Measurements from ENCODE around the gene ASXL2. TPM values are rescaled to one million over a fixed set of nuclear protein-coding genes. Genes with fewer than 3 reads are reported as not detected.

Gene ASXL2
- total RNA-seq, 1 experiment from 2014 or later, result 37.8 TPM

DNA sequence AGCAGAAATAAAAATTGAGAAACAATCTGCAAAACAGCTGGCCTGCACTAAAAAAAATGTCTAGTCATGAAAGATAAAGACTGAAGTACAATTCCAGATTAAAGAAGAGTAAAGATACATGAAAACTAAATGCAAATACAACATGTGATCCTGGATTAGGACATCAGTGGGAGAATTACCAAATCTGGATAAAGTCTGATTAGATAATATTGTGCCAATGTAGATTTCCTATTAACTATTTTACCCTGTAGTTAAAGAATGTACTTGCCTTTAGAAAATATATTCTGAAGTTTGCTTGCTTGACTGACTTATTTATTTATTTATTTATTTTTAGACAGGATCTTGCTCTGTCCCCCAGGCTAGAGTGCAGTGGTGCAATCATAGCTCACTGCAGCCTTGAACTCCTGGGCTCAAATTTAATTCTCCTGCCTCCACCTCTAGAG is 58.7 kb downstream of the ASXL2 start:
- Mint-ChIP-seq H3K4me3 (no peak overlapping the region), H3K36me3 (peaks cover 9% of the 10 kb centered on the region), H3K27ac (no peak overlapping the region), H3K4me1 (peaks cover 37% of the 10 kb centered on the region), H3K9me3 (peaks cover 8% of the 10 kb centered on the region), H3K27me3 (ENCODE audit: low read depth) (no peaks in the 10 kb centered on the region)
- TF ChIP-seq STAT6 (CRISPR knock-in tag; conservative IDR thresholded peaks at IDR 0.05; ENCODE audit: low read depth), result no peak
- CTCF ChIA-PET, result no interaction called here
- POLR2A ChIA-PET, result no interaction called here
- DNase-seq (ENCODE audit: low spot score) (no peak), ATAC-seq (no peak)

GRCh38 chr2:25817630-25818029 is 60.7 kb downstream of the ASXL2 start:
- TF ChIP-seq, protein P1, sequence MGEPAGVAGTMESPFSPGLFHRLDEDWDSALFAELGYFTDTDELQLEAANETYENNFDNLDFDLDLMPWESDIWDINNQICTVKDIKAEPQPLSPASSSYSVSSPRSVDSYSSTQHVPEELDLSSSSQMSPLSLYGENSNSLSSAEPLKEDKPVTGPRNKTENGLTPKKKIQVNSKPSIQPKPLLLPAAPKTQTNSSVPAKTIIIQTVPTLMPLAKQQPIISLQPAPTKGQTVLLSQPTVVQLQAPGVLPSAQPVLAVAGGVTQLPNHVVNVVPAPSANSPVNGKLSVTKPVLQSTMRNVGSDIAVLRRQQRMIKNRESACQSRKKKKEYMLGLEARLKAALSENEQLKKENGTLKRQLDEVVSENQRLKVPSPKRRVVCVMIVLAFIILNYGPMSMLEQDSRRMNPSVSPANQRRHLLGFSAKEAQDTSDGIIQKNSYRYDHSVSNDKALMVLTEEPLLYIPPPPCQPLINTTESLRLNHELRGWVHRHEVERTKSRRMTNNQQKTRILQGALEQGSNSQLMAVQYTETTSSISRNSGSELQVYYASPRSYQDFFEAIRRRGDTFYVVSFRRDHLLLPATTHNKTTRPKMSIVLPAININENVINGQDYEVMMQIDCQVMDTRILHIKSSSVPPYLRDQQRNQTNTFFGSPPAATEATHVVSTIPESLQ (CRISPR knock-in tag; IDR thresholded peaks at IDR 0.05), result no peak
- TF ChIP-seq SP1 (CRISPR knock-in tag; conservative IDR thresholded peaks at IDR 0.05) (no peak), NR2C2 (CRISPR knock-in tag; IDR thresholded peaks at IDR 0.05) (no peak)
- POLR2A ChIA-PET, result no interaction called here
- Mint-ChIP-seq H3K4me1 (peaks cover 34% of the 10 kb centered on the region), H3K36me3 (peaks cover 9% of the 10 kb centered on the region), H3K27me3 (ENCODE audit: low read depth) (no peaks in the 10 kb centered on the region), H3K9me3 (peaks cover 8% of the 10 kb centered on the region), H3K27ac (no peak overlapping the region), H3K4me3 (no peak overlapping the region)
- ATAC-seq, result no peak
- no peak for DNase-seq (ENCODE audit: low spot score)
- CTCF ChIA-PET, result interaction anchor here (1.4 kb wide), 1 partner anchor 211 kb away, joined by 3 read pairs; no protein-coding TSS in a partner anchor

GRCh38 chr2:25817006-25817405 is 61.3 kb downstream of the ASXL2 start:
- Mint-ChIP-seq H3K27ac (no peak overlapping the region; the same call in 1 of the 2 replicates), H3K27me3 (ENCODE audit: low read depth) (no peaks in the 10 kb centered on the region), H3K4me3 (no peak overlapping the region), H3K36me3 (peaks cover 9% of the 10 kb centered on the region), H3K4me1 (peaks cover 30% of the 10 kb centered on the region), H3K9me3 (peaks cover 8% of the 10 kb centered on the region)
- DNase-seq (ENCODE audit: low spot score) (no peak), ATAC-seq (no peak)
- POLR2A ChIA-PET, result no interaction called here
- CTCF ChIA-PET, result no interaction called here
- TF ChIP-seq ZNF416 (CRISPR knock-in tag; IDR thresholded peaks at IDR 0.05), result no peak
- TF ChIP-seq, protein P2, sequence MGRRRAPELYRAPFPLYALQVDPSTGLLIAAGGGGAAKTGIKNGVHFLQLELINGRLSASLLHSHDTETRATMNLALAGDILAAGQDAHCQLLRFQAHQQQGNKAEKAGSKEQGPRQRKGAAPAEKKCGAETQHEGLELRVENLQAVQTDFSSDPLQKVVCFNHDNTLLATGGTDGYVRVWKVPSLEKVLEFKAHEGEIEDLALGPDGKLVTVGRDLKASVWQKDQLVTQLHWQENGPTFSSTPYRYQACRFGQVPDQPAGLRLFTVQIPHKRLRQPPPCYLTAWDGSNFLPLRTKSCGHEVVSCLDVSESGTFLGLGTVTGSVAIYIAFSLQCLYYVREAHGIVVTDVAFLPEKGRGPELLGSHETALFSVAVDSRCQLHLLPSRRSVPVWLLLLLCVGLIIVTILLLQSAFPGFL (CRISPR knock-in tag; IDR thresholded peaks at IDR 0.05; ENCODE audit: borderline replicate concordance), result no peak
- TF ChIP-seq, protein P3, sequence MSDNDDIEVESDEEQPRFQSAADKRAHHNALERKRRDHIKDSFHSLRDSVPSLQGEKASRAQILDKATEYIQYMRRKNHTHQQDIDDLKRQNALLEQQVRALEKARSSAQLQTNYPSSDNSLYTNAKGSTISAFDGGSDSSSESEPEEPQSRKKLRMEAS (CRISPR knock-in tag; IDR thresholded peaks at IDR 0.05), result no peak
- TF ChIP-seq SMAD4 (CRISPR knock-in tag; IDR thresholded peaks at IDR 0.05), result no peak
- no peak for TF ChIP-seq KAT7 (CRISPR knock-in tag; IDR thresholded peaks at IDR 0.05; ENCODE audit: borderline replicate concordance)
- TF ChIP-seq ETV6 (CRISPR knock-in tag; IDR thresholded peaks at IDR 0.05), result no peak
- no peak for TF ChIP-seq ZNF232 (CRISPR knock-in tag; IDR thresholded peaks at IDR 0.05)
- no peak for TF ChIP-seq ZNF138 (CRISPR knock-in tag; conservative IDR thresholded peaks at IDR 0.05)
- TF ChIP-seq, protein P4, sequence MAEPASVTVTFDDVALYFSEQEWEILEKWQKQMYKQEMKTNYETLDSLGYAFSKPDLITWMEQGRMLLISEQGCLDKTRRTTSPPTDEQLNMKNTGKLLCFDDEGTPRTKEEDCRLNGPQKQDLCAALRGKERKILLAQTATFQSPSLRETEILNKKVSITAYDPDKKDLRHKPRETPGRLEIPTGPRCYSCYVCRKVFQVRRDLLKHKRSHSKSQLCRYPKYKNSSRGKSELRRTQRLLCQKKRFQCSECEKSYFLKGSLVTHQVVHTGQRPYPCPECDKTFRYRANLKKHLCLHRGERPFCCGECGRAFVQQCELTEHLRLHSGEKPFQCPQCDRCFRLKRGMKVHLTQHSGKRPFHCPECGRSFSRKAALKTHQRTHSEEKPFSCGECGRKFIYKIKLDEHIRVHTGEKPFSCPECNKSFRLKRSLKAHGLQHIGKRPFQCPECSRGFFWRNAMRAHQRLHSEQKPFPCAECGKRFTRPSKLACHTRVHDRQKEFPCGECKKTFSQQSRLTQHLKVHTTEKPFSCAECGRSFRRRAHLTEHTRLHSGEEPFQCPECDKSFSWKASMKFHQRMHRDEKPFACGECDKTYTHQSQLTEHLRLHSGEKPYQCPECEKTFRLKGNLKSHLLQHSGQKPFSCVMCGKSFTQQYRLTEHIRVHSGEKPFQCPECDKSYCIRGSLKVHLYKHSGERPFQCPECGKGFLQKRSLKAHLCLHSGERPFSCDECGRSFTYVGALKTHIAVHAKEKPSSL (CRISPR knock-in tag; conservative IDR thresholded peaks at IDR 0.05), result no peak
- TF ChIP-seq ERG (CRISPR knock-in tag; IDR thresholded peaks at IDR 0.05), result no peak
- no peak for TF ChIP-seq ESRRA (CRISPR knock-in tag; IDR thresholded peaks at IDR 0.05; ENCODE audit: borderline replicate concordance)
- TF ChIP-seq ZNF532 (CRISPR knock-in tag; IDR thresholded peaks at IDR 0.05; ENCODE audit: borderline replicate concordance), result no peak

Data from WTC11 (cell line).